Adrenal gland (tissue), 12 donors: ENCODE data around the gene ZDHHC14. TPM values are rescaled to one million over a fixed set of nuclear protein-coding genes. Genes with fewer than 3 reads are reported as not detected.
A peak's percentile ranks its signal among the peaks of the same experiment; 100 is the strongest.

ENCODE experiments used
- DNase-seq, 7 donors: peaks; one replicate each; pipeline ENCODE4 v3.0.0-alpha.2; 2019 to 2020
- H3K27ac ChIP-seq, 5 donors: fragments of 200-600 bp; sonication (generic) in 4 of 5; 1 replicate in 3 of 5; 2 replicates in 2 of 5; pipeline versions ENCODE4 v1.5.1 to v1.8.0; 2016 to 2020; ENCODE audit warnings: mild to moderate bottlenecking in 1 of 5
- H3K27me3 ChIP-seq: fragments of 200-600 bp; 2 replicates; pipeline ENCODE4 v1.8.0; 2021
- H3K36me3 ChIP-seq, 2 donors: fragments of 200-600 bp; replicated peaks in 1 of 2; 1 replicate in 1 of 2; 2 replicates in 1 of 2; pipeline versions ENCODE4 v1.5.1 to v1.8.0; 2018 to 2022
- H3K4me1 ChIP-seq, 2 donors: fragments of 200-600 bp; replicated peaks in 1 of 2; 1 replicate in 1 of 2; 2 replicates in 1 of 2; pipeline versions ENCODE4 v1.5.1 to v1.8.0; 2018 to 2021
- H3K4me3 ChIP-seq, 4 donors: fragments of 200-600 bp; sonication (generic) in 3 of 4; one replicate each; pipeline ENCODE4 v1.5.1; 2016 to 2018
- H3K9me3 ChIP-seq, 3 donors: fragments of 200-600 bp; sonication (generic) in 1 of 3; replicated peaks in 1 of 3; 1 replicate in 2 of 3; 2 replicates in 1 of 3; pipeline versions ENCODE4 v1.5.1 to v1.8.0; 2016 to 2021
- CTCF ChIP-seq, 6 experiments: fragments of 450-650 bp in 4 of 6; fragments of 200-600 bp in 2 of 6; sonication (generic) in 1 of 6; IDR thresholded peaks; 1 replicate in 5 of 6; 2 replicates in 1 of 6; pipeline versions ENCODE4 v1.5.1 to v1.8.0; 2016 to 2021; ENCODE audit warnings: antibody characterized with exemption in 6 of 6, mild to moderate bottlenecking in 2 of 6, moderate library complexity in 1 of 6
- POLR2A ChIP-seq, 2 donors: fragments of 450-650 bp; IDR thresholded peaks; one replicate each; pipeline ENCODE4 v1.6.1; 2017; ENCODE audit warnings: antibody characterized with exemption in 2 of 2, mild to moderate bottlenecking in 2 of 2, moderate library complexity in 1 of 2
- WGBS, 4 donors: extraction: QIAGEN DNeasy Blood & Tissue Kit in 2 of 4; methylation state at CpG; one replicate each; pipeline versions ENCODE4 v1.1.5 to v1.1.7; 2013 to 2017; 5-methylcytosine and 5-hydroxymethylcytosine counted together
- intact Hi-C, 2 donors: fragments of 100-400 bp; cut with DNase I; formaldehyde crosslinking; loops; one replicate each; pipeline versions ENCODE4 v1.14.1 to v1.15.0; 2022 to 2023
- polyA plus RNA-seq, 3 donors: library from polyadenylated mRNA; stranded (reverse); fragments of 200-250 nt in 2 of 3; fragments of 350-450 nt in 1 of 3; fragmentation: Illumina TruSeq in 1 of 3; extraction: RNeasy Lipid Tissue Mini Kit (QIAGEN cat#74804) in 1 of 3; gene quantifications; one replicate each; pipeline ENCODE4 v1.2.3, GENCODE V29; 2013 to 2014
- total RNA-seq, 9 donors: library from RNA; depleted of rRNA in 4 of 9; stranded (reverse); fragments of >200 nt in 4 of 9; fragments of 120-200 nt in 1 of 9; fragmentation: NEBNext Ultra II Directional in 1 of 9; extraction: Animal tissue kit (Norgen Biotek cat#: 25700) in 1 of 9; gene quantifications; one replicate each; pipeline versions ENCODE4 v1.1.0 to v1.2.4, GENCODE V29; 2013 to 2023
- donor health status: healthy with polysubstance abuse.
- donor health status: Bipolar disorder and iron deficiency.
- donor health status: DM: yes; HTN: yes; CAD: no.
- donor health status: DM: no; HTN: no; CAD: no.
- donor health status: DM: no; HTN: no; CAD: no.
- donor health status: DM: yes; HTN: yes; CAD: no.

ZDHHC14 gene
- total and polyA plus RNA-seq, 12 donors, result 3.8 to 14.3 (median 8.8) TPM

- H3K27me3 ChIP-seq, result no peaks in the 10 kb centered on the region
- no peaks in the 10 kb centered on the region for H3K36me3 ChIP-seq
- no peaks in the 10 kb centered on the region for H3K9me3 ChIP-seq
- DNase-seq, result no peak
- intact Hi-C loops, result no loop called here
- H3K27ac ChIP-seq, result peak overlapping the region in 1 of 5 donors; percentile 5
- TF ChIP-seq CTCF (IDR thresholded peaks at IDR 0.05) (no peak), POLR2A (IDR thresholded peaks at IDR 0.05) (no peak)
- WGBS, 4 donors, result 52 to 63% (median 57%) methylated on average over 5 of the region's 5 CpGs
- H3K4me3 ChIP-seq, result no peak overlapping the region
- no peaks in the 10 kb centered on the region for H3K4me1 ChIP-seq
Measured at GRCh38 chr6:157632821-157633220, 251.8 kb downstream of the ZDHHC14 start.

- Histone ChIP-seq H3K27me3 (no peaks in the 10 kb centered on the region), H3K4me3 (no peak overlapping the region), H3K36me3 (no peaks in the 10 kb centered on the region), H3K4me1 (no peaks in the 10 kb centered on the region), H3K9me3 (no peaks in the 10 kb centered on the region), H3K27ac (no peak overlapping the region)
- intact Hi-C loops, result no loop called here
- 84 to 94% (median 93%) methylated on average over 5 to 8 of the region's 8 CpGs for WGBS, 4 donors
- DNase-seq, result no peak
- no peak for TF ChIP-seq POLR2A (IDR thresholded peaks at IDR 0.05)
- no peak for TF ChIP-seq CTCF (IDR thresholded peaks at IDR 0.05)
Measured at GRCh38 chr6:157634546-157634945, 253.6 kb downstream of the ZDHHC14 start.

- Histone ChIP-seq H3K4me3 (no peak overlapping the region), H3K36me3 (no peaks in the 10 kb centered on the region), H3K27me3 (no peaks in the 10 kb centered on the region), H3K4me1 (no peaks in the 10 kb centered on the region), H3K27ac (no peak overlapping the region), H3K9me3 (no peaks in the 10 kb centered on the region)
- intact Hi-C loops, result no loop called here
- TF ChIP-seq POLR2A (IDR thresholded peaks at IDR 0.05) (no peak), CTCF (IDR thresholded peaks at IDR 0.05) (no peak)
- WGBS, 4 donors, result 86 to 92% (median 90%) methylated on average over 21 to 23 of the region's 23 CpGs
- no peak for DNase-seq
Measured at GRCh38 chr6:157635388-157636244, 254.6 kb downstream of the ZDHHC14 start.

- intact Hi-C loops, result no loop called here
- H3K4me3 ChIP-seq, result no peak overlapping the region
- no peaks in the 10 kb centered on the region for H3K36me3 ChIP-seq
- 76 to 84% (median 81%) methylated on average over 5 of the region's 5 CpGs for WGBS, 4 donors
- no peak overlapping the region for H3K27ac ChIP-seq
- no peaks in the 10 kb centered on the region for H3K27me3 ChIP-seq
- H3K4me1 ChIP-seq, result no peaks in the 10 kb centered on the region
- no peak for DNase-seq
- no peaks in the 10 kb centered on the region for H3K9me3 ChIP-seq
- no peak for TF ChIP-seq POLR2A (IDR thresholded peaks at IDR 0.05)
- TF ChIP-seq CTCF (IDR thresholded peaks at IDR 0.05), result no peak
Measured at GRCh38 chr6:157637516-157637915, 256.5 kb downstream of the ZDHHC14 start.
